K562 (cell line): ENCODE measurements around the gene DCAKD. TPM values are rescaled to one million over a fixed set of nuclear protein-coding genes. Genes with fewer than 3 reads are reported as not detected.
A peak's percentile ranks its signal among the peaks of the same experiment; 100 is the strongest.

Experiments used
- CBX5 ChIP-seq: IDR thresholded peaks from 2 replicates; pipeline ENCODE4 v1.6.1; 2014; ENCODE audit warnings: low read depth, borderline replicate concordance
- DDX20 ChIP-seq: fragments of 450-650 bp; IDR thresholded peaks from 2 replicates; pipeline ENCODE4 v1.6.1; 2016; ENCODE audit warnings: missing genetic modification characterization, low read depth, mild to moderate bottlenecking, missing compliant biosample characterization, moderate library complexity
- GATA2 ChIP-seq: sonication (generic); formaldehyde crosslinking; IDR thresholded peaks from 2 replicates; pipeline ENCODE4 v1.4.0; 2020; ENCODE audit warnings: mild to moderate bottlenecking, missing genetic modification reagents
- HDAC1 ChIP-seq, 2 experiments: fragments of 450-650 bp; IDR thresholded peaks; 2 replicates each; pipeline ENCODE4 v1.6.1; 2016 to 2017; ENCODE audit warnings: inconsistent platforms in 1 of 2, mild to moderate bottlenecking in 1 of 2, moderate library complexity in 1 of 2
- ILK ChIP-seq: fragments of 450-650 bp; IDR thresholded peaks from 2 replicates; pipeline ENCODE4 v1.6.1; 2016; ENCODE audit warnings: missing genetic modification characterization, low read depth, mild to moderate bottlenecking, missing compliant biosample characterization, moderate library complexity, borderline replicate concordance
- KLF6 ChIP-seq: fragments of 250-450 bp; sonication (Bioruptor Pico); IDR thresholded peaks from 2 replicates; pipeline ENCODE4 v1.4.0; 2020; ENCODE audit warnings: mild to moderate bottlenecking, moderate library complexity, borderline replicate concordance
- MEIS2 ChIP-seq: fragments of 450-650 bp; IDR thresholded peaks from 2 replicates; pipeline ENCODE4 v1.6.1; 2014; ENCODE audit warnings: mild to moderate bottlenecking; ENCODE audit not compliant: partially characterized antibody
- MTF1 ChIP-seq: fragments of 250-450 bp; sonication (Bioruptor Pico); IDR thresholded peaks from 2 replicates; pipeline ENCODE4 v1.9.0; 2021; ENCODE audit warnings: moderate library complexity, mild to moderate bottlenecking, inconsistent platforms, borderline replicate concordance
- NCOA4 ChIP-seq: fragments of 450-650 bp; IDR thresholded peaks from 2 replicates; pipeline ENCODE4 v1.6.1; 2018; ENCODE audit warnings: mild to moderate bottlenecking; ENCODE audit not compliant: partially characterized antibody
- POLR2AphosphoS2 ChIP-seq: IDR thresholded peaks from 2 replicates; pipeline ENCODE4 v1.6.1; 2012; ENCODE audit warnings: low read length, improper control_type of control experiment
- POU5F1 ChIP-seq: fragments of 150-350 bp; IDR thresholded peaks from 2 replicates; pipeline ENCODE4 v1.6.1; 2014; ENCODE audit warnings: borderline replicate concordance, low read length, low read depth, mild to moderate bottlenecking; ENCODE audit not compliant: partially characterized antibody
- PTBP1 ChIP-seq: fragments of 200-400 bp; formaldehyde crosslinking; IDR thresholded peaks from 2 replicates; pipeline ENCODE4 v1.6.1; 2017; ENCODE audit warnings: low read depth, low read length
- SMAD2 ChIP-seq: fragments of 150-350 bp; IDR thresholded peaks from 2 replicates; pipeline ENCODE4 v1.6.1; 2014; ENCODE audit warnings: low read depth, mild to moderate bottlenecking, low read length
- TCF3 ChIP-seq: sonication (generic); formaldehyde crosslinking; IDR thresholded peaks from 2 replicates; pipeline ENCODE4 v1.4.0; 2020; ENCODE audit warnings: mild to moderate bottlenecking, missing genetic modification reagents
- U2AF2 ChIP-seq: fragments of 200-400 bp; formaldehyde crosslinking; optimal IDR thresholded peaks from 2 replicates; pipeline ENCODE3; 2017; ENCODE audit warnings: low read depth, mild to moderate bottlenecking, low read length
- XRCC5 ChIP-seq: fragments of 200-400 bp; formaldehyde crosslinking; IDR thresholded peaks from 2 replicates; pipeline ENCODE4 v1.6.1; 2017; ENCODE audit warnings: low read depth, mild to moderate bottlenecking, low read length
- ZNF76 ChIP-seq: fragments of 250-450 bp; sonication (Bioruptor Pico); IDR thresholded peaks from 2 replicates; pipeline ENCODE4 v1.4.0; 2020; ENCODE audit warnings: mild to moderate bottlenecking, moderate library complexity, borderline replicate concordance
- polyA plus RNA-seq, 8 experiments: library from polyadenylated mRNA; depleted of rRNA in 4 of 8; stranded (reverse) in 5 of 8; unstranded in 3 of 8; fragments of >200 nt; fragmentation: Nextera tagmentation in 2 of 8; fragmentation: Illumina TruSeq in 1 of 8; extraction: Ambion mirVana in 2 of 8; extraction: Trizol in 1 of 8; gene quantifications; 2 replicates each; pipeline versions ENCODE4 v1.2.1 to v1.2.3, GENCODE V29; 2011 to 2014; ENCODE audit warnings: inconsistent platforms in 1 of 8, missing spikeins in 1 of 8
- total RNA-seq, 7 experiments: library from RNA; depleted of rRNA in 6 of 7; stranded (reverse); fragments of >200 nt in 6 of 7; fragmentation: Illumina TruSeq in 2 of 7; extraction: Trizol in 2 of 7; gene quantifications; 2 replicates each; pipeline versions ENCODE4 v1.2.1 to v1.2.3, GENCODE V29; 2011 to 2021; ENCODE audit warnings: low replicate concordance in 1 of 7
- TF ChIP-seq, protein P1 (sequence below), 2 experiments: fragments of 200-800 bp in 1 of 2; sonication (Bioruptor generic) in 1 of 2; sonication (generic) in 1 of 2; formaldehyde crosslinking in 1 of 2; IDR thresholded peaks in 1 of 2; conservative IDR thresholded peaks in 1 of 2; 2 replicates each; pipeline versions ENCODE4 v1.5.0 to v1.6.1; 2016 to 2020; ENCODE audit warnings: missing compliant biosample characterization in 1 of 2, missing genetic modification characterization in 1 of 2, missing genetic modification reagents in 1 of 2
- TF ChIP-seq, protein P2 (sequence below): fragments of 250-450 bp; sonication (Bioruptor Pico); IDR thresholded peaks from 2 replicates; pipeline ENCODE4 v1.8.0; 2021; ENCODE audit warnings: borderline replicate concordance, mild to moderate bottlenecking, moderate library complexity; ENCODE audit not compliant: poor library complexity, severe bottlenecking
- TF ChIP-seq, protein P3 (sequence below): sonication (generic); formaldehyde crosslinking; IDR thresholded peaks from 2 replicates; pipeline ENCODE4 v1.8.1; 2023; ENCODE audit warnings: mild to moderate bottlenecking, missing genetic modification reagents

Gene DCAKD
- total and polyA plus RNA-seq, 9 of the 15 experiments (the other 6 are each of a cell fraction or from before 2014, with no cell fraction given) = 7.9 to 35.5 (median 21.4) TPM

DNA sequence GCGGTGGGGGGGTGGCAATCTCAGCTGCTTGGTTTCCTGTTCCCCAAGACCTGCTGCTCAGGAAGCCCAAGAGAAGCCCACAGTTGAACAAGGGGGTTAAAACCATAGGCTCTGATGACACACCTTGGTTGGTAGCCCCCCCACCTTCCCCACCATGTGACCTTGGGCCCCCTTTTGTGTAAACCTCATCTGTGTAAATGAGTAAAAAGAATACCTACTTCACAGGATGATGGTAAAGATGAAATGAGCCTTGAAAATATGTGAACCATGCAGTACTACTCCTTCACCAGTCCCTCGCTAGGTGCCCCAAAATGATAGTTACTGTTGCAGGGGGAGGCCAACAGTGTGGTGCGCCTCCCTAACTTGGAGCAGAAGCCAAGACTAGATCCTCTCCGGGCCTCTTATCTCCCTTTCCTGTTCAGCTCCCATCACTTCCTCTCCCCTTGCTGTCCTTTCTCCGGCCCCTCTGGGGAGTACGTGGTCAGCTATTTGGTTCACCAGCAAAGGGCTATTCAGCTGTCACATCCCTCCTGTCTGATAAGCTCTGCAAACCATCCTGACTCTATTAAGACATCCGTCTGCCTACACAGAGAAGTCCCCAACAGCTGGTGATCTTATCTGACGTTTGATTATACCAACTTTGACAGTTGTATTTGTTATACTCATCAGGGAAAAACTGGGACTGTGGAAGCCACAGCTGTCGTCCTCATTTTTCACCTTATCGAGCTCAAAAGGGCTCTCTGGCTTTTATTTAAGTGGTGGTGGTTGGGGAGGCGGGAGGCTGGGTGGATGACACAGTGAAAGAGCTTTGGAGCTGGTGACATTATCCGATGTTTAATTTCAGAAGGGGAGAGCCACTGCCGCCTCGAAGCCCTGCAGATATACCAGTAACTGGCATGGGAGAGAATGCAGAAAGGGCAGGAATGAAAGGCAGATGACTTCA, 19.9 kb downstream of the DCAKD start (continued):
- no peak for TF ChIP-seq MTF1 (CRISPR knock-in tag)
- TF ChIP-seq GATA2 (CRISPR knock-in tag) = peak; percentile 93
- no peak for TF ChIP-seq ZNF76 (CRISPR knock-in tag)
- no peak for TF ChIP-seq KLF6 (CRISPR knock-in tag)
- TF ChIP-seq, protein P1, sequence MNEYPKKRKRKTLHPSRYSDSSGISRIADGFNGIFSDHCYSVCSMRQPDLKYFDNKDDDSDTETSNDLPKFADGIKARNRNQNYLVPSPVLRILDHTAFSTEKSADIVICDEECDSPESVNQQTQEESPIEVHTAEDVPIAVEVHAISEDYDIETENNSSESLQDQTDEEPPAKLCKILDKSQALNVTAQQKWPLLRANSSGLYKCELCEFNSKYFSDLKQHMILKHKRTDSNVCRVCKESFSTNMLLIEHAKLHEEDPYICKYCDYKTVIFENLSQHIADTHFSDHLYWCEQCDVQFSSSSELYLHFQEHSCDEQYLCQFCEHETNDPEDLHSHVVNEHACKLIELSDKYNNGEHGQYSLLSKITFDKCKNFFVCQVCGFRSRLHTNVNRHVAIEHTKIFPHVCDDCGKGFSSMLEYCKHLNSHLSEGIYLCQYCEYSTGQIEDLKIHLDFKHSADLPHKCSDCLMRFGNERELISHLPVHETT (CRISPR knock-in tag; conservative IDR thresholded peaks at IDR 0.05 in 1 of 2, IDR thresholded peaks at IDR 0.05 in 1 of 2) = peak in 1 of 2 experiments; percentile 67; a peak in 1 of 4 replicates
- TF ChIP-seq, protein P2, sequence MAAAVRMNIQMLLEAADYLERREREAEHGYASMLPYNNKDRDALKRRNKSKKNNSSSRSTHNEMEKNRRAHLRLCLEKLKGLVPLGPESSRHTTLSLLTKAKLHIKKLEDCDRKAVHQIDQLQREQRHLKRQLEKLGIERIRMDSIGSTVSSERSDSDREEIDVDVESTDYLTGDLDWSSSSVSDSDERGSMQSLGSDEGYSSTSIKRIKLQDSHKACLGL (CRISPR knock-in tag) = no peak
- no peak for TF ChIP-seq POLR2AphosphoS2
- no peak for TF ChIP-seq CBX5
- TF ChIP-seq ILK (tag) = no peak
- no peak for TF ChIP-seq XRCC5
- no peak for TF ChIP-seq POU5F1
- TF ChIP-seq, protein P3, sequence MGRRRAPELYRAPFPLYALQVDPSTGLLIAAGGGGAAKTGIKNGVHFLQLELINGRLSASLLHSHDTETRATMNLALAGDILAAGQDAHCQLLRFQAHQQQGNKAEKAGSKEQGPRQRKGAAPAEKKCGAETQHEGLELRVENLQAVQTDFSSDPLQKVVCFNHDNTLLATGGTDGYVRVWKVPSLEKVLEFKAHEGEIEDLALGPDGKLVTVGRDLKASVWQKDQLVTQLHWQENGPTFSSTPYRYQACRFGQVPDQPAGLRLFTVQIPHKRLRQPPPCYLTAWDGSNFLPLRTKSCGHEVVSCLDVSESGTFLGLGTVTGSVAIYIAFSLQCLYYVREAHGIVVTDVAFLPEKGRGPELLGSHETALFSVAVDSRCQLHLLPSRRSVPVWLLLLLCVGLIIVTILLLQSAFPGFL (CRISPR knock-in tag) = no peak
- no peak for TF ChIP-seq U2AF2
- no peak for TF ChIP-seq PTBP1
- TF ChIP-seq NCOA4 = no peak
- TF ChIP-seq HDAC1 (IDR thresholded peaks at IDR 0.05) = peak in 1 of 2 experiments; percentile 85; a peak in 2 of 4 replicates
- peak; percentile 78 for TF ChIP-seq TCF3 (CRISPR knock-in tag)
- TF ChIP-seq SMAD2 = no peak
- TF ChIP-seq DDX20 (tag) = no peak
- peak; percentile 92 for TF ChIP-seq MEIS2
